Astrocyte of the spinal cord (primary cell): ENCODE results near the gene P2RY14.

Experiments used
- DNase-seq: peaks from one replicate; pipeline ENCODE4 v3.0.0; 2011; ENCODE audit warnings: low read depth, low spot score
- H3K4me3 ChIP-seq: 2 replicates; pipeline ENCODE4 v1.5.1; 2011; ENCODE audit warnings: low read depth, mild to moderate bottlenecking, low read length, moderate library complexity
- in situ Hi-C: cut with HindIII; loops from 2 replicates; pipeline ENCODE4 v1.10.0; 2017; ENCODE audit warnings: low sequenced_read_pairs
- TF ChIP-seq, protein P1 (sequence below): IDR thresholded peaks from 2 replicates; pipeline ENCODE4 v1.5.1; 2012; ENCODE audit warnings: low read depth, mild to moderate bottlenecking, low read length, inconsistent platforms

The P2RY14 gene

DNA sequence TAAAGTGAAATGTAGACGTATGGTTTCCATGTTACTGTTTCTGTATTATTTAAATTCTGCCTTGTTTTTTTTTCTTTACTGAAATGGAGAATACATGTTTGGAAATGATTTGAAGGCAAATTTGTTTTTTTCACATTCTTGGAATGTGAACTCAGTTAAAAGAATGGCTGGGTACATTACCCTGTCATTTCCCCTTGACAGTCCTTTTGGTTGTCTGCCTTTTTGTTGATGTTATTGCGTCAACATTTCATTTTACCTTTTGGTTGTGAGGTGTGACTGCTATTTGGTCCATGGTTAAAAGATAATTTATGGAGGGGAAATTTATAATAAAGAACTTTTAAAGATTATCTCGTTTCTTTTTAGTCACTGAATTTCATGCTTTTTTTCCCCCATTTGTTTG is 72.1 kb downstream of the P2RY14 start:
- TF ChIP-seq, protein P1, sequence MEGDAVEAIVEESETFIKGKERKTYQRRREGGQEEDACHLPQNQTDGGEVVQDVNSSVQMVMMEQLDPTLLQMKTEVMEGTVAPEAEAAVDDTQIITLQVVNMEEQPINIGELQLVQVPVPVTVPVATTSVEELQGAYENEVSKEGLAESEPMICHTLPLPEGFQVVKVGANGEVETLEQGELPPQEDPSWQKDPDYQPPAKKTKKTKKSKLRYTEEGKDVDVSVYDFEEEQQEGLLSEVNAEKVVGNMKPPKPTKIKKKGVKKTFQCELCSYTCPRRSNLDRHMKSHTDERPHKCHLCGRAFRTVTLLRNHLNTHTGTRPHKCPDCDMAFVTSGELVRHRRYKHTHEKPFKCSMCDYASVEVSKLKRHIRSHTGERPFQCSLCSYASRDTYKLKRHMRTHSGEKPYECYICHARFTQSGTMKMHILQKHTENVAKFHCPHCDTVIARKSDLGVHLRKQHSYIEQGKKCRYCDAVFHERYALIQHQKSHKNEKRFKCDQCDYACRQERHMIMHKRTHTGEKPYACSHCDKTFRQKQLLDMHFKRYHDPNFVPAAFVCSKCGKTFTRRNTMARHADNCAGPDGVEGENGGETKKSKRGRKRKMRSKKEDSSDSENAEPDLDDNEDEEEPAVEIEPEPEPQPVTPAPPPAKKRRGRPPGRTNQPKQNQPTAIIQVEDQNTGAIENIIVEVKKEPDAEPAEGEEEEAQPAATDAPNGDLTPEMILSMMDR: no peak
- DNase-seq: no peak
- H3K4me3 ChIP-seq: no peak overlapping the region
- in situ Hi-C loops: no loop called here

DNA sequence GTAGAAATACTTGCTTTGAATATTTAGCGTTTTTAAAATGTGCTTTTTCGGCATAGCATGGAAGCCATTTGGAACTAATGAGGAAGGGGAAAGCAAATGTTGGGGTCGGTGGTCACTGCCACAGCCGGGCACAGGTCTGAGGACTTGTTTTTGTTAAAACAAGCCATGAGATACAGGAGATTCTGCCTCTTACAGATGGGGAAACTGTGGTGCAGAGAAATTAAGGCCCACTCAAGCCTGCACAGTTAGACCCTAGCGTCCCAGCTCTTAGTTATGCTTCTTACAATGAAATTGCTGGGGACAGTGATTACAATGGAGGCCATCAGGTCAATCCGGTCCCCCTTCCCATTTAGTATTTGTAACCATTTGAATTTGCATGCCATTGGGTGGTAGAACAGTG is 72.9 kb downstream of the P2RY14 start:
- no peak for DNase-seq
- TF ChIP-seq, protein P1: no peak
- in situ Hi-C loops: no loop called here
- no peak overlapping the region for H3K4me3 ChIP-seq

DNA sequence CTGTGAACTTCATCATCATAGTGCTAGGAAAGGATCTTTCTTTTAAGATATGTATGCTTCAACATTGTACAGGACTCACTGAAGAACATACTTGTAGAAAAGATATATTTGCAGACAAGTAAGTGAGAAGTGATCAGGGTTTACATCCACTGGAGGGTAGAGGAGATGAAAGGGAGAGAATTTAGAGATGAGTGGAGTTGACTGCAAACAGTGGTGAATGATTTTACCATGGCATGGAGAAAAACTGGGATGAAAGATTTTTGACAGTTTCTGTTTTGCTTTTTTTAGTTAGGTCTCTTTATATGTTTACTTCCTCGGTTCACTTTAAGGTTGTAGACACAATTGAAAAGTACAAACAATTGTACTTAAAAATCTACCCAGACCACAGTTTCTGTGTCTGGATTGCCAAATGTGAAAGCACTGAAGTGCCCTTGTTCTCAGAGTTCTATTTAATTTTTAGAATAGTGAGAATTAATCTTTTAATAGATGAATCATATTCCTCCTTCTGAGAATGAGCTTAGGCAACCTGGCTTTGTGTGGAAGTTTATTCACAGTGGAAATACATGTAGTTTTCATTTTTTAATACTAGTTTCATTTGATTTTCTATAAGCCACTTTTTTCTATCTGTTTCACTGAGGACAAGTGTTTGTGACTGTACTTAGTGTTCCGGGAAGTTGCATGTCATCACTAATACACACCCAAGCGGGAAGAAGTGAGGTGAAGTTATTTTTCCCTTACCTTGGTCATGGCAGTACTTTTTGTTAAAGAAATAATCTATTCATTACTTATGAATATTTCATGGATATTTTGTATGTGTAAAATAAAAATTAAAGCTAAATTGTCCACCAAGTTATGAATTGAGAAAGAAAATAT is 73.6 kb downstream of the P2RY14 start:
- no peak overlapping the region for H3K4me3 ChIP-seq
- TF ChIP-seq, protein P1: no peak
- in situ Hi-C loops: no loop called here

DNA sequence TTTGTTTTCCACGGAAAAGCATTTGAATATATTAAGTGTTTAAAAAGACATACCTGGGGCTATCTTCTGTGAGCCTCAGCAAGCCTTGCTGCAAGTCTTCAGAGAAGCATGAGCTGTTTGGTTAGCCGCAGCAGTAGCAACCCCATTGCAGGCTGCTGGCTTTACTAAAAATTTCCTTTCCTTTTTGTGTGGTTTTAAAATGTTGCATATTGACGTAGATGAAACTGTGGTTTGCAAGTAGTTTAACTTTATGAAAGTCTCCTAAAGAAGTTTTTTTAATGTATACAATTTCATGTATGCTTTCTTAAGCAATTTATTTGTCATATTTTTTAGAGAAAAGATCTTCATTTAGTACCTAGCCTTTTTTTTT is 75.3 kb downstream of the P2RY14 start, which contains the start of gene GPR171:
GPR171 (minus strand) TSS at position 166 of the 370 bp plus-strand sequence. CDS start 3,830 bp downstream, outside the sequence.
- TF ChIP-seq, protein P1: no peak
- no peak for DNase-seq
- no peak within 1 kb of the TSS for H3K4me3 ChIP-seq
- in situ Hi-C loops: no loop called here

More for the DNA sequence above, 73.6 kb downstream of the P2RY14 start:
- DNase-seq: no peak

DNA sequence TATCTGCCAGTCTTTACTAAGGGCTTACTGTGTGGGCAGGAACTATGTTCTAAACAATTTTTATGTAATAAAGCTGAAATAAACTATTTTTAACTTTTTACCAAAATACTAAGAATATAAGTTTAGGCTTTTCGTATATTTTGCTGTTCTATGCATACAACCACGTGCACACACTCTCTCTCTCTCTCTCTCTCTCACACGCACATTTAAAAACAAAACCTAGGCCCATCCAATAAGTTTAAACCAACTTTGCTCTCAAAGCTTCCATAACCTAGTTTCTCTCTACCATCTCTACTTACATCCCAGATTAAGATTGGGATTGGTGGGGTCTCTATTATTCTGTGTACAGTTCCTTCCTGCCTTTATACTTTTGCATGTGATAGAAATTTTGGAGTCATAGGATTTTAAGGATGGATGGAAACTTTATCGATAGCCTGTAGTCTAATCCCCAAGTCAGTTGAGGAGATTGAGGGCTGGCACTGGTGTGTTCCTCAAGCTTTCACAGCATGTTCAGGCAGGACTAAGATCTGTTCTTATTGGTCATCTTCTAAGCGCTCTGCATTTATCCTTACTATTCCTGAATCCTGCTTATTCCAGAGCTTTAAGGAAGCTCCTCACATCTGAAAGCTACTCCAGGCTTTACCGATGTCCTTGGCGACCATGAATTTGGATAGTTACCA is 77.2 kb downstream of the P2RY14 start:
- in situ Hi-C loops: no loop called here
- H3K4me3 ChIP-seq: no peak overlapping the region
- TF ChIP-seq, protein P1: no peak
- no peak for DNase-seq

DNA sequence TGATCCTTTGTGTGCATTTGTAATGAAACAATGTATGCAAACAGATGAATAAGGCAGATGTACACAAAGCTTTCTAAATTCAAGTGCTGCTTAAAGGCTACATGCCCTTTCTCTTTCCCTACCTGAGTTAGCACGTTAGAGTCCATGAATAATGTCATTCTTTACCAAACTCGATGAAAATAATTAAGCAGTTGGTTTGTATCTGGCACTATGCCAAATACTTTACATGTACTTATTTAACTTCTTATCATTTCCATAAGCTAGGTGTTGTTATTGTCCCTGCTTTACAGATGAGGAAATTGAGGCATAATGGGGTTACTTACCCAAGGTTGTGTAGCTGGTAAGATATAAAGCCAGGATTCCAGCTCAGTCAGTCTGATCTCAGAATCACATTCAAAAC is 77.8 kb downstream of the P2RY14 start:
- in situ Hi-C loops: no loop called here
- TF ChIP-seq, protein P1: no peak
- peak; percentile 22 for DNase-seq
- H3K4me3 ChIP-seq: no peak overlapping the region
